CD14-positive monocyte (primary cell): ENCODE measurements around the gene TAS2R7. TPM values are rescaled to one million over a fixed set of nuclear protein-coding genes. Genes with fewer than 3 reads are reported as not detected.

Experiments used
- DNase-seq, 3 donors: peaks; one replicate each; pipeline ENCODE4 v3.0.0-alpha.2; 2011 to 2022
- H2AFZ ChIP-seq: 2 replicates; pipeline ENCODE4 v1.6.0; 2012; ENCODE audit warnings: mild to moderate bottlenecking, low read depth, low read length, inconsistent platforms; ENCODE audit not compliant: insufficient read depth, poor library complexity, severe bottlenecking
- H3K27ac ChIP-seq, 2 donors: 1 replicate in 1 of 2; 2 replicates in 1 of 2; pipeline ENCODE4 v1.5.1; 2012 to 2013; ENCODE audit warnings: low read length in 2 of 2, control low read depth in 1 of 2, inconsistent platforms in 1 of 2, low read depth in 1 of 2, mild to moderate bottlenecking in 1 of 2
- H3K27me3 ChIP-seq, 2 donors: one replicate each; pipeline versions ENCODE4 v1.6.0 to v1.6.1; 2011 to 2013; ENCODE audit warnings: low read length in 2 of 2; ENCODE audit not compliant: control insufficient read depth in 2 of 2, insufficient read depth in 2 of 2
- H3K36me3 ChIP-seq, 2 donors: replicated peaks in 1 of 2; 1 replicate in 1 of 2; 2 replicates in 1 of 2; pipeline versions ENCODE4 v1.5.1 to v1.6.1; 2012 to 2013; ENCODE audit warnings: low read length in 2 of 2, control low read depth in 1 of 2, inconsistent platforms in 1 of 2, mild to moderate bottlenecking in 1 of 2; ENCODE audit not compliant: insufficient read depth in 2 of 2, control insufficient read depth in 1 of 2
- H3K4me1 ChIP-seq, 2 donors: 1 replicate in 1 of 2; 2 replicates in 1 of 2; pipeline versions ENCODE4 v1.5.1 to v1.6.1; 2012 to 2013; ENCODE audit warnings: low read length in 2 of 2, control low read depth in 1 of 2, inconsistent platforms in 1 of 2, mild to moderate bottlenecking in 1 of 2, moderate library complexity in 1 of 2; ENCODE audit not compliant: insufficient read depth in 2 of 2, control insufficient read depth in 1 of 2
- H3K4me2 ChIP-seq: replicated peaks from 2 replicates; pipeline ENCODE3; 2012; ENCODE audit warnings: low read length, moderate library complexity, mild to moderate bottlenecking; ENCODE audit not compliant: poor library complexity, severe bottlenecking; ENCODE audit errors: extremely low read depth
- H3K4me3 ChIP-seq, 3 experiments: fragments of 200-600 bp in 1 of 3; sonication (generic) in 1 of 3; replicated peaks in 1 of 3; 1 replicate in 2 of 3; 2 replicates in 1 of 3; pipeline ENCODE4 v1.5.1; 2011 to 2013; ENCODE audit warnings: low read length in 3 of 3, mild to moderate bottlenecking in 3 of 3, control low read depth in 2 of 3, low read depth in 2 of 3, inconsistent platforms in 1 of 3, moderate library complexity in 1 of 3
- H3K79me2 ChIP-seq: 2 replicates; pipeline ENCODE4 v1.6.0; 2012; ENCODE audit warnings: mild to moderate bottlenecking, control low read depth, inconsistent platforms, low read length, moderate library complexity; ENCODE audit not compliant: insufficient read depth
- H3K9ac ChIP-seq: 2 replicates; pipeline ENCODE4 v1.6.0; 2017; ENCODE audit warnings: low read length, mild to moderate bottlenecking; ENCODE audit not compliant: insufficient read depth, poor library complexity, severe bottlenecking
- H3K9me3 ChIP-seq, 2 donors: replicated peaks in 1 of 2; 1 replicate in 1 of 2; 2 replicates in 1 of 2; pipeline versions ENCODE4 v1.5.1 to v1.6.1; 2012 to 2013; ENCODE audit warnings: low read length in 2 of 2, control low read depth in 1 of 2; ENCODE audit not compliant: control insufficient read depth in 1 of 2, insufficient read depth in 1 of 2
- H4K20me1 ChIP-seq: 2 replicates; pipeline ENCODE4 v1.6.0; 2012; ENCODE audit warnings: mild to moderate bottlenecking, low read length, control low read depth, moderate library complexity; ENCODE audit not compliant: insufficient read depth
- H3K27ac Mint-ChIP-seq, 7 donors: one replicate each; pipeline ENCODE4 v1.8.0; 2020; ENCODE audit warnings: mild to moderate bottlenecking in 7 of 7, mixed read lengths in 7 of 7, moderate library complexity in 6 of 7, inconsistent platforms in 2 of 7
- H3K27me3 Mint-ChIP-seq, 3 donors: one replicate each; pipeline ENCODE4 v1.8.0; 2021 to 2022; ENCODE audit warnings: low read depth in 3 of 3, mild to moderate bottlenecking in 3 of 3, mixed read lengths in 3 of 3, moderate library complexity in 3 of 3, inconsistent platforms in 1 of 3
- H3K36me3 Mint-ChIP-seq, 2 donors: one replicate each; pipeline ENCODE4 v1.8.0; 2020; ENCODE audit warnings: mixed read lengths in 2 of 2, inconsistent platforms in 1 of 2, mild to moderate bottlenecking in 1 of 2
- H3K4me1 Mint-ChIP-seq: one replicate; pipeline ENCODE4 v1.8.0; 2020; ENCODE audit warnings: mild to moderate bottlenecking, mixed read lengths
- H3K4me3 Mint-ChIP-seq, 2 donors: one replicate each; pipeline ENCODE4 v1.8.0; 2020; ENCODE audit warnings: mild to moderate bottlenecking in 2 of 2, mixed read lengths in 2 of 2, moderate library complexity in 1 of 2
- H3K9me3 Mint-ChIP-seq, 7 donors: one replicate each; pipeline ENCODE4 v1.8.0; 2020 to 2022; ENCODE audit warnings: mixed read lengths in 7 of 7, mild to moderate bottlenecking in 6 of 7, moderate library complexity in 6 of 7, inconsistent platforms in 2 of 7
- WGBS: methylation state at CpG from one replicate; pipeline ENCODE4 v1.1.5; 2013; ENCODE audit warnings: missing lambda C conversion rate; ENCODE audit not compliant: insufficient coverage; 5-methylcytosine and 5-hydroxymethylcytosine counted together
- intact Hi-C, 2 donors: fragments of 100-400 bp; cut with micrococcal nuclease; formaldehyde crosslinking; loops; one replicate each; pipeline versions ENCODE4 v1.15.0 to v1.15.1; 2023
- polyA plus RNA-seq, 3 donors: library from polyadenylated mRNA; depleted of rRNA in 1 of 3; unstranded in 2 of 3; stranded (reverse) in 1 of 3; fragments of 300-500 nt in 2 of 3; fragments of >200 nt in 1 of 3; fragmentation: Illumina TruSeq in 2 of 3; gene quantifications; 1 replicate in 2 of 3; 2 replicates in 1 of 3; pipeline ENCODE4 v1.2.3, GENCODE V29; 2012 to 2021
- TF ChIP-seq, protein P1 (sequence below): fragments of 200-600 bp; IDR thresholded peaks from one replicate; pipeline ENCODE4 v1.8.0; 2022; ENCODE audit warnings: antibody characterized with exemption, mild to moderate bottlenecking

TAS2R7 gene
- polyA plus RNA-seq, 3 donors: not detected

DNA sequence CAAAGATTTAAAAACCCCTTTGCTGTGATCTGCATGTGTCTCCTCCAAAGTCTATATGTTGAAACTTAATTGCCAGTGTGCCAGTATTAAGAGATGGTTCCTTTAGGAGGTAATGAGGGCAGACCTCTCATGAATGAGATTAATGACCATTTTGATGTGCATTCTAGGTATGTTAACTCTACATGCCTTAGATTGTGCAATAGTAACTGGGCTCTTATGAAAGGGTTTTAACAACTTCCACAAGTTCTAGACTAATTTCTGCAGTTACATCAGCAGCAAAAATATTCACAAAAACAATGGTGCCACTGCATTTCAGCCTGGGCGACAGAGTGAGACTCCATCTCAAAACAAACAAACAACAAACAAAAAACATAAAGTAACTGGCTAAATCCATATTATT, 27.6 kb upstream of the TAS2R7 start:
- H3K79me2 ChIP-seq: no peaks in the 10 kb centered on the region
- DNase-seq: no peak
- Mint-ChIP-seq H3K27ac (no peak overlapping the region), H3K4me3 (no peak overlapping the region), H3K27me3 (peaks cover 0 to 2% (median 0%) of the 10 kb centered on the region in 3 donors), H3K36me3 (no peaks in the 10 kb centered on the region), H3K9me3 (peaks cover 0 to 7% (median 0%) of the 10 kb centered on the region in 7 donors), H3K4me1 (no peaks in the 10 kb centered on the region)
- intact Hi-C loops: no loop called here
- WGBS: no CpG with 5 or more reads among the region's 1 CpG
- H4K20me1 ChIP-seq: no peaks in the 10 kb centered on the region
- H3K9ac ChIP-seq: no peak overlapping the region
- H3K4me1 ChIP-seq: no peaks in the 10 kb centered on the region
- TF ChIP-seq, protein P1, sequence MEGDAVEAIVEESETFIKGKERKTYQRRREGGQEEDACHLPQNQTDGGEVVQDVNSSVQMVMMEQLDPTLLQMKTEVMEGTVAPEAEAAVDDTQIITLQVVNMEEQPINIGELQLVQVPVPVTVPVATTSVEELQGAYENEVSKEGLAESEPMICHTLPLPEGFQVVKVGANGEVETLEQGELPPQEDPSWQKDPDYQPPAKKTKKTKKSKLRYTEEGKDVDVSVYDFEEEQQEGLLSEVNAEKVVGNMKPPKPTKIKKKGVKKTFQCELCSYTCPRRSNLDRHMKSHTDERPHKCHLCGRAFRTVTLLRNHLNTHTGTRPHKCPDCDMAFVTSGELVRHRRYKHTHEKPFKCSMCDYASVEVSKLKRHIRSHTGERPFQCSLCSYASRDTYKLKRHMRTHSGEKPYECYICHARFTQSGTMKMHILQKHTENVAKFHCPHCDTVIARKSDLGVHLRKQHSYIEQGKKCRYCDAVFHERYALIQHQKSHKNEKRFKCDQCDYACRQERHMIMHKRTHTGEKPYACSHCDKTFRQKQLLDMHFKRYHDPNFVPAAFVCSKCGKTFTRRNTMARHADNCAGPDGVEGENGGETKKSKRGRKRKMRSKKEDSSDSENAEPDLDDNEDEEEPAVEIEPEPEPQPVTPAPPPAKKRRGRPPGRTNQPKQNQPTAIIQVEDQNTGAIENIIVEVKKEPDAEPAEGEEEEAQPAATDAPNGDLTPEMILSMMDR: no peak
- H3K4me2 ChIP-seq: no peak overlapping the region
- no peaks in the 10 kb centered on the region for H3K36me3 ChIP-seq
- H3K27ac ChIP-seq: no peak overlapping the region
- H3K4me3 ChIP-seq: no peak overlapping the region
- H3K27me3 ChIP-seq: no peaks in the 10 kb centered on the region
- peaks cover 0 to 3% of the 10 kb centered on the region in 2 donors for H3K9me3 ChIP-seq
- H2AFZ ChIP-seq: no peak overlapping the region

DNA sequence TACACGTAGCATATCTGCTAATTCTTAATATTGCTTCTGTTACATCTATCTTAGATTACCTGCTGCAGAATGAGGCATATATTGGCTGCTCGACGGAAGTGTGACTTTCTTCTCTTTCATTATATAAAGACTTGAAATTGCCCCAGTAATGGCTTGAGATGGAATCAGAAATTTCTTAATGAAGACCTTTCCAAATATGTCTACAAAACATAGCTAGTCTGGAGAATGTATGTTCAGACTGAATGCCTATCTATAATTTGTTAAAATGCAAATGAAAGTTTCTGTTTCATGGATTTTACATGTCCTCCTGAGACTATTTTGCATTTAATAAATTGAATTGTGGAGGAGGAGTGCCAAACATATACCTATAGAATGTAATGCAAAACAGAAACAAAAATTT, 23.8 kb upstream of the TAS2R7 start, which contains the start of gene TAS2R10:
Gene TAS2R10, minus strand, starts transcription at position 101 of the 400 bp plus-strand sequence. Its CDS starts 89 bp downstream, at position 12.
- Mint-ChIP-seq H3K27me3 (peaks cover 0 to 2% (median 0%) of the 10 kb centered on the region in 3 donors), H3K4me3 (no peak within 1 kb of the TSS), H3K9me3 (peaks cover 0 to 5% (median 0%) of the 10 kb centered on the region in 7 donors), H3K36me3 (no peaks in the 10 kb centered on the region), H3K27ac (no peak within 1 kb of the TSS), H3K4me1 (no peaks in the 10 kb centered on the region)
- Histone ChIP-seq H3K79me2 (no peaks in the 10 kb centered on the region), H3K36me3 (no peaks in the 10 kb centered on the region), H3K4me2 (no peak within 1 kb of the TSS), H3K27me3 (no peaks in the 10 kb centered on the region), H3K4me3 (no peak within 1 kb of the TSS), H4K20me1 (no peaks in the 10 kb centered on the region), H3K9ac (no peak within 1 kb of the TSS), H2AFZ (no peak within 1 kb of the TSS), H3K27ac (no peak within 1 kb of the TSS), H3K4me1 (no peaks in the 10 kb centered on the region), H3K9me3 (peaks cover 0 to 3% of the 10 kb centered on the region in 2 donors)
- intact Hi-C loops: no loop called here
- WGBS: no CpG with 5 or more reads among the region's 3 CpGs
- TF ChIP-seq, protein P1: no peak
- no peak for DNase-seq
